DOHH2 (cell line): ENCODE data around the gene WDR91.

Source experiments
- H3F3A ChIP-seq: fragments of 200-600 bp; sonication (generic), shearing (Covaris generic); 2 replicates; pipeline ENCODE4 v1.6.0; 2016; ENCODE audit warnings: antibody characterized with exemption, mild to moderate bottlenecking; ENCODE audit not compliant: control insufficient read depth, insufficient read depth
- H3K27ac ChIP-seq: fragments of 200-600 bp; sonication (generic); 2 replicates; pipeline ENCODE4 v1.5.1; 2014; ENCODE audit warnings: low read depth, mild to moderate bottlenecking, low read length, moderate library complexity
- H3K27me3 ChIP-seq: fragments of 200-600 bp; sonication (generic); 2 replicates; pipeline ENCODE4 v1.6.1; 2014; ENCODE audit warnings: mild to moderate bottlenecking, low read length, mixed read lengths; ENCODE audit not compliant: control insufficient read depth
- H3K36me3 ChIP-seq: fragments of 200-600 bp; sonication (generic); 2 replicates; pipeline ENCODE4 v1.6.1; 2014; ENCODE audit warnings: mild to moderate bottlenecking, low read length, moderate library complexity, mixed read lengths; ENCODE audit not compliant: control insufficient read depth
- H3K4me1 ChIP-seq: fragments of 200-600 bp; sonication (generic); 2 replicates; pipeline ENCODE4 v1.6.1; 2014; ENCODE audit warnings: mild to moderate bottlenecking, low read length, mixed read lengths; ENCODE audit not compliant: control insufficient read depth
- H3K4me2 ChIP-seq: fragments of 200-600 bp; sonication (generic); 2 replicates; pipeline ENCODE4 v1.6.0; 2014; ENCODE audit warnings: mild to moderate bottlenecking, low read length, moderate library complexity
- H3K4me3 ChIP-seq: fragments of 200-600 bp; sonication (generic); 2 replicates; pipeline ENCODE4 v1.5.1; 2014; ENCODE audit warnings: mild to moderate bottlenecking, low read length, mixed read lengths
- H3K79me2 ChIP-seq: fragments of 200-600 bp; sonication (generic); 2 replicates; pipeline ENCODE4 v1.6.1; 2014; ENCODE audit warnings: mild to moderate bottlenecking, low read length, mixed read lengths; ENCODE audit not compliant: control insufficient read depth
- H3K9me2 ChIP-seq: fragments of 200-600 bp; sonication (generic); replicated peaks from 2 replicates; pipeline ENCODE4 v1.6.1; 2014; ENCODE audit warnings: mild to moderate bottlenecking, low read length, mixed read lengths; ENCODE audit not compliant: control insufficient read depth
- H3K9me3 ChIP-seq: fragments of 200-600 bp; sonication (generic); 2 replicates; pipeline ENCODE4 v1.6.1; 2014; ENCODE audit warnings: antibody characterized with exemption, low read length, mixed read lengths; ENCODE audit not compliant: control insufficient read depth, insufficient read depth
- H4K20me1 ChIP-seq: fragments of 200-600 bp; sonication (generic); 2 replicates; pipeline ENCODE4 v1.6.0; 2014; ENCODE audit warnings: low read depth, mild to moderate bottlenecking, antibody characterized with exemption, low read length, moderate library complexity; ENCODE audit not compliant: control insufficient read depth, insufficient read depth
- CTCF ChIP-seq: fragments of 200-600 bp; sonication (generic); IDR thresholded peaks from one replicate; pipeline ENCODE4 v1.5.1; 2014; ENCODE audit warnings: antibody characterized with exemption, mild to moderate bottlenecking, low read depth, low read length; ENCODE audit not compliant: poor library complexity, severe bottlenecking
- EZH2phosphoT487 ChIP-seq: fragments of 200-600 bp; sonication (generic); IDR thresholded peaks from 2 replicates; pipeline ENCODE4 v1.6.1; 2017; ENCODE audit warnings: borderline replicate concordance, mild to moderate bottlenecking, antibody characterized with exemption, low read length, moderate library complexity, mixed read lengths

WDR91 gene

DNA sequence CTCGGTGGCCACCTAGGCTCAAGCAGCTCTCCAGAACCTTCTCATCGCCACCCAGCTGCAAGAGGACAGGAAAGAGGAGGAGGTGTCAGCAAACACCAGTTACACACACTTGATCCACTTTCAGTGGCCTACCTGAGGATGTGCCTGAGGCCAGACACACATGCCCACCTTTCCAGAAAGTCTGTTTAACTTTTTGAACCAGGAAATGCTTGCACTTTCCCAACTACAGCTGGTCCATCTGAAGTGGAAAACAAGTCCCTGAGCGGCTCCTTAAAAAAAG lies 25.1 kb downstream of the WDR91 start:
- TF ChIP-seq CTCF (no peak), EZH2phosphoT487 (no peak)
- H3K36me3 ChIP-seq, result peaks cover 65% of the 10 kb centered on the region

GRCh38 chr7:135185471-135186260 lies 25.7 kb downstream of the WDR91 start:
- no peaks in the 10 kb centered on the region for H3K79me2 ChIP-seq
- no peaks in the 10 kb centered on the region for H3F3A ChIP-seq
- no peaks in the 10 kb centered on the region for H3K27me3 ChIP-seq
- H4K20me1 ChIP-seq, result no peaks in the 10 kb centered on the region
- TF ChIP-seq EZH2phosphoT487 (no peak), CTCF (no peak)
- H3K27ac ChIP-seq, result no peak overlapping the region
- H3K4me3 ChIP-seq, result no peak overlapping the region
- peaks cover 70% of the 10 kb centered on the region for H3K36me3 ChIP-seq
- H3K9me3 ChIP-seq, result peaks cover 20% of the 10 kb centered on the region
- no peaks in the 10 kb centered on the region for H3K4me1 ChIP-seq
- no peaks in the 10 kb centered on the region for H3K9me2 ChIP-seq
- no peak overlapping the region for H3K4me2 ChIP-seq

More for the DNA sequence above, 25.1 kb downstream of the WDR91 start:
- Histone ChIP-seq H3K27ac (no peak overlapping the region), H3K27me3 (no peaks in the 10 kb centered on the region), H3K4me3 (no peak overlapping the region), H3F3A (no peaks in the 10 kb centered on the region), H3K4me2 (no peak overlapping the region), H3K4me1 (no peaks in the 10 kb centered on the region), H3K9me2 (no peaks in the 10 kb centered on the region), H3K9me3 (peaks cover 15% of the 10 kb centered on the region), H4K20me1 (no peaks in the 10 kb centered on the region), H3K79me2 (no peaks in the 10 kb centered on the region)

DNA sequence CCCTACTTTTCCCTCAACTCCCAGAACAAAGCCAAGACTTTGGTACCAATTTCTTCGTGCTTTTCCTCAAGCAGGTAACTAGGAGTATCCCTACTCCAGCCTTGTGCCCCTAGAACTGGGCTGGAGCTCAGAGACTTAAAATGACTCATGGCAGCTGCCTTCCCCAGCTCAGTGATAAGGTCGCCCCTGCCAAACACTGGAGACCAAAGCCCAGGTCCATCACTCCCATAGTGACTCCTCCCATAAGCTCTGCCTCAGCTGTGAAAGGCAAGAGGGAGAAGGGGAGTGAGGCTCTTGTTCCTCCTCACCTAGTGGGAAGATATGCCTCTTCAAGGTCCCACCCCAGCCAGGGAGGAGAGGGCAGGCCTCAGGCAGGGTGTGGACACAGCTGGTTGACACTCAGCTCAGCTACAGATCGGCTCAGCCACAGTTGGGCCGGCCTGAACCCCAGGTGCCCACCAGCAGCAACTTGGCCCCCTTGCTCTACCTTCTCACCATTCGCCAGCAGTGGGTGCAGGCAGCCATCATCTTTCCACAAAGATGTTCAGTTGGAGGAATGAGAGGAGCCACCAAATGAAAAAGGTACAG lies 27.0 kb downstream of the WDR91 start:
- Histone ChIP-seq H3K27ac (no peak overlapping the region), H3K79me2 (no peaks in the 10 kb centered on the region), H4K20me1 (no peaks in the 10 kb centered on the region), H3K36me3 (peaks cover 83% of the 10 kb centered on the region), H3K4me2 (no peak overlapping the region), H3K9me3 (peaks cover 31% of the 10 kb centered on the region), H3K27me3 (no peaks in the 10 kb centered on the region), H3F3A (no peaks in the 10 kb centered on the region), H3K4me3 (no peak overlapping the region), H3K9me2 (no peaks in the 10 kb centered on the region), H3K4me1 (no peaks in the 10 kb centered on the region)
- TF ChIP-seq CTCF (no peak), EZH2phosphoT487 (no peak)
